ENCODE results near the gene KAZALD1.
A peak's percentile ranks its signal among the peaks of the same experiment; 100 is the strongest.

Gene KAZALD1

GRCh38 chr10:101047961-101048892 lies 13.6 kb upstream of the KAZALD1 start:
- DNase-seq, result peak; percentile 71

DNA sequence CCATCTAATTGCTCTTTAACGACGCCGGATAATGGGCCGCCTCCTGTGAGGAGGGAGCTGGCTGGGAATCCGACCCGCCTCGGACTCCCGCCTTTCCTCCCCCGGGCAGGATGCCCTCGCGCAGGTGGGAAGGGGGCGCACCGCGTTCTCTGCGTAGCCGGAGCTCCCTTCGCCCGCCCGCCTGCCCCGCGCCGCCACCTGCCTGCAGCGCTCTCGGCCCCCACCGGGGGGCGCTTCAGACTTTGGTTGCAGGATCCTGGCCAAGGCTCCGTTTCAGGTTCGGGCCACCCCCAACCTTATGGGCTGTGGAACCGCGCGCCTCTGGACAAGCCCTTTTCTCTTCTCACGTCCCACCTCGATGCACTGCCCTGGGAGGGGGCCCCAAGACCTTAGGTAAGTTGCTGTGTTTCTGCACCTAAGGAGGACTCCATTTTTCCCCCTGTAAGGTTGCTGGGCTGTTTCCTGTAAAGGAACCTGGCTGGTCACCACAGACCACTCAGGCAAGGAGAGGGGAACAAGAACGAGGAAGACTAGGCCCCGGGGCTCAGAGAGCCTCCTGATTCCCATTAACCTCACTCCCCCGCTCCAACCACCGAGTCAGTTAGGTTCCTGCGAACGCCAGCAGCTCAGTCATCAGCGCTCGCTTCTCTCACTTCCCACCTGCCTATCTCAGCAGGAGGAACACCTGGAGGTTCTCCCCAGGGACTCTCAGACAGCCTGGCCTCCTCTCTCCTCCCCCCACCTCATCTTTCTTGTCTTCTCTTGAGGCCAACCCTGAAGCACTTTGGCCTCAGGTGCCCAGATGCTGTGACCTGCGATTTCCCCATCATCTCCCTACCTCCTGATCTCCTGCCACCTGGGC lies 11.3 kb upstream of the KAZALD1 start:
- DNase-seq, result peak; percentile 66

- DNase-seq, result no peak
These were observed 9.5 kb upstream of the KAZALD1 start for GRCh38 chr10:101052285-101052684.

DNA sequence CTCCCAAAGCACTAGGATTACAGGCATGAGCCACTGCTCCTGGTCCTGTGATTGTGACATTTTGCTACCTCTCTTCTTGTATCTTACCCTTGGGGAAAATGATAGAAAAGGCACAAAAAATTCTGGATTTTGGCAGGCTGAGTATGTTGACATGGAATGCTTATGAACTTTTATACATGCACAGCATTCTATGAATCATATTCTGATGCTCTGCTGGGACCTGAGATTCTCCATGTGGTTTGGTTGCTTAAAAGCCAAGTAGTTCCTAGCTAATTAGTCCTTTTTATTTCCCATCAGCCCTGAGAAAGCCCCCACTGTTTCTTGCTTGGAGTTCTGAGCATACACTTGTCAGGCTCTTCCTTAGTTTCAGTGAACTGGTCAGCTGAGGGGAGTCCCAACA lies 8.3 kb upstream of the KAZALD1 start:
- DNase-seq, result no peak

GRCh38 chr10:101054351-101054750 lies 7.4 kb upstream of the KAZALD1 start:
- DNase-seq, result no peak

DNA sequence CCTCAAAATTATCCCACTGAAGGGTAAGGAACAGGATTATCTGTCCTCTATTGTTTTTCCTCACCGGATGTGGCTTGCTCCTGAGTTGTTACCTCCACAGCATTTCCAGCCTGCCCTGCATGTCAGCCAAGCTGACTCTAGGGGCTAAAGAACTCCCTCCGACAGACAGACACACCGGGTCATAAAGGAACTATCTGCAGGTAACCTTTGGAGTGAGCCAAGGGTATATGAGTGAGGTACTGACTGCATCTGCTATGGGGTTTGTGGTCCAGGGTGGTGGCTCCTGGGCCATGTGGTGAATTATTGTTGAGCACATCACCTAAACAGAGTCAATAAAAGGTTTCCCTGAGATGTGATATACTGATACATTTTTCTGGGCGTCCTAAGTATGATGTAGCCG lies 6.9 kb upstream of the KAZALD1 start:
- no peak for DNase-seq

GRCh38 chr10:101055411-101055810 lies 6.4 kb upstream of the KAZALD1 start:
- DNase-seq, result no peak

DNA sequence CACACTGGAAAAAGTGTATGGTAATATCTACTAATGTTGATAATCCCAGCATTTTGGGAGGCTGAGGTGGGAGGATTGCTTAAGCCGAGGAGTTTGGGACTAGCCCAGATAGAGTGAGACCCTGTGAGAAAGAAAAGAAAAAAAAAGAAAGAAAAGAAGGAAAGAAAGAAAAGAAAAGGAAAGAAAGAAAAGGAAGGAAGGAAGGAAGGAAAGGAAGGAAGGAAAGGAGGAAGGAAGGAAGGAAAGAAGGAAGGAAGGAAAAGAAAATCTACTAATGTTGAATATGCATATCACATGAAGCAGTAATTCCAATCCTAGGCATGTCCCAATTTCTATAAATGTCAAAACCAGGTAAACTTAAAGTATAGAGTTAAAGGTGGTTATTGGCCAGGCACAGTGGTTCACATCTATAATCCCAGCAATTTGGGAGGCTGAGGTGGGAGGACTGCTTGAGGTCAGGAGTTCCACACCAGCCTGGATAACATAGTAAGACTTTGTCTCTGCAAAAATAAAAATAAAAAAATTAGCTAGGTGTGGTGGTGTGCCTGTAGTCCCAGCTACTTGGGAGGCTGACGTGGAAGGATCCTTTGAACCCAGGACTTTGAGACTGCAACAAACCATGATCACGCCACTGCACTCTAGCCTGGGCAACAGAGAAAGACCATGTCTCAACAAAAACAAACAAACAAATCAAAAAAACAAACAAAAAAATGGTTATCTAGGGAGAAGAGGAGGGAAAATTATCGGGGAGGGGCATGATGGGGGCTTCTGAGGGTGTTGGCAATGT lies 5.2 kb upstream of the KAZALD1 start:
- no peak for DNase-seq

GRCh38 chr10:101060036-101060950 lies 1.5 kb upstream of the KAZALD1 start:
- DNase-seq, result peak; percentile 89

- DNase-seq, result peak; percentile 88
These were observed 702 bp upstream of the KAZALD1 start for GRCh38 chr10:101060951-101061623.

DNA sequence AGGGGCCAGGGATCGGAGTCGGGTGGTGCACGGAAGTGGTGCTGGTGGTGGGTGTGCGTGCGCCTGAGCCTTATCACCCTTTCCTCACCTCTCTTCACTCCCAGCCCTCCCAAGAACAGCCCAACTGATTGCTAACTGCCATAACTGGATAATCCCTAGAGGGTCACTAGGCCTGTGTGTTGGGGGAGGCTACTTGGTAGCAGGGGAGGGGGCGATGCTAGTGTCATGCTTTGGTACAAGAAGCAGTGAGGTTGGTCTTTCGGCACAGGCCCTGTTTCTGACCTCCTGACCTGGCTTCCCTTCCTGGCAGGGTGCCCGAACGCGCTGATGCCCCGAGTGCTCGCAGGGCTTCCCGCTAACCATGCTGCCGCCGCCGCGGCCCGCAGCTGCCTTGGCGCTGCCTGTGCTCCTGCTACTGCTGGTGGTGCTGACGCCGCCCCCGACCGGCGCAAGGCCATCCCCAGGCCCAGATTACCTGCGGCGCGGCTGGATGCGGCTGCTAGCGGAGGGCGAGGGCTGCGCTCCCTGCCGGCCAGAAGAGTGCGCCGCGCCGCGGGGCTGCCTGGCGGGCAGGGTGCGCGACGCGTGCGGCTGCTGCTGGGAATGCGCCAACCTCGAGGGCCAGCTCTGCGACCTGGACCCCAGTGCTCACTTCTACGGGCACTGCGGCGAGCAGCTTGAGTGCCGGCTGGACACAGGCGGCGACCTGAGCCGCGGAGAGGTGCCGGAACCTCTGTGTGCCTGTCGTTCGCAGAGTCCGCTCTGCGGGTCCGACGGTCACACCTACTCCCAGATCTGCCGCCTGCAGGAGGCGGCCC lies 652 bp downstream of the KAZALD1 start:
- peak; percentile 47 for DNase-seq

DNA sequence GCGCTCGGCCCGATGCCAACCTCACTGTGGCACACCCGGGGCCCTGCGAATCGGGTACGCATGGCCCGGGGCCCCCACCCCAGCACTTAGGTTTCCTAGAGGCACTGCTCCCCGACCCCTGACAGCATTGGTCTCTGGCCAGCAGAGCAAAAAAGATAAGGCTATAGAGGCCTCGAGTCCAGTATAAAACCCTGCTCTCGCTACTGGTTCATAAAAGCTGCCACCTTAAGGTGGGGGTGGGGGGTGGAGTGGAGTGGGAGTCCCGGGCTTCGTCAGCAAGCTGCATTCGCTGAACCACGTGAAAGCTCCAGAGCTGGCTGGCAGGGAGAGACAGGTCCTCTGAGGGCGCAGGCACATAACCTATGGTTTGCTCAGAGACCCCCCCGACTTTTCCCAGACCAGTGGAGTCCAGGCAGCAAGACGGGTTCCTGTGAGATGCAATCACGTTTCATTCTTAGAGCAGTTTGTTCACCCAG lies 1.3 kb downstream of the KAZALD1 start:
- DNase-seq, result no peak

GRCh38 chr10:101063548-101064414 lies 2.0 kb downstream of the KAZALD1 start:
- no peak for DNase-seq

DNA sequence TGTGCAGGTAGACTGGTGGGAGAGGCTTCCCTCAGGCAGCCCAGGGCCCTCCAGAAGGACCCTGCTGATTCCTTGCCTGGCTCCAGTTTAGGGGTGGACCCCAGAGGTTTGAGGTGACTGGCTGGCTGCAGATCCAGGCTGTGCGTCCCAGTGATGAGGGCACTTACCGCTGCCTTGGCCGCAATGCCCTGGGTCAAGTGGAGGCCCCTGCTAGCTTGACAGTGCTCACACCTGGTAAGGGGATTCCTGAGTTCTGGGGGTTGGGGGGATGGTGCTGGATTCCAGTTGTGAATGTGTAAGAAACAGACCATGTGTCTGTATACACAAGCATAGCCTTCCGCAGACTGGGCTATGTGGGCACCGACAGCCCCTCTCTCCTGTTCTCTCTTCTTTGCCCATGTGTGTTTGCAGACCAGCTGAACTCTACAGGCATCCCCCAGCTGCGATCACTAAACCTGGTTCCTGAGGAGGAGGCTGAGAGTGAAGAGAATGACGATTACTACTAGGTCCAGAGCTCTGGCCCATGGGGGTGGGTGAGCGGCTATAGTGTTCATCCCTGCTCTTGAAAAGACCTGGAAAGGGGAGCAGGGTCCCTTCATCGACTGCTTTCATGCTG lies 2.7 kb downstream of the KAZALD1 start:
- no peak for DNase-seq

DNA sequence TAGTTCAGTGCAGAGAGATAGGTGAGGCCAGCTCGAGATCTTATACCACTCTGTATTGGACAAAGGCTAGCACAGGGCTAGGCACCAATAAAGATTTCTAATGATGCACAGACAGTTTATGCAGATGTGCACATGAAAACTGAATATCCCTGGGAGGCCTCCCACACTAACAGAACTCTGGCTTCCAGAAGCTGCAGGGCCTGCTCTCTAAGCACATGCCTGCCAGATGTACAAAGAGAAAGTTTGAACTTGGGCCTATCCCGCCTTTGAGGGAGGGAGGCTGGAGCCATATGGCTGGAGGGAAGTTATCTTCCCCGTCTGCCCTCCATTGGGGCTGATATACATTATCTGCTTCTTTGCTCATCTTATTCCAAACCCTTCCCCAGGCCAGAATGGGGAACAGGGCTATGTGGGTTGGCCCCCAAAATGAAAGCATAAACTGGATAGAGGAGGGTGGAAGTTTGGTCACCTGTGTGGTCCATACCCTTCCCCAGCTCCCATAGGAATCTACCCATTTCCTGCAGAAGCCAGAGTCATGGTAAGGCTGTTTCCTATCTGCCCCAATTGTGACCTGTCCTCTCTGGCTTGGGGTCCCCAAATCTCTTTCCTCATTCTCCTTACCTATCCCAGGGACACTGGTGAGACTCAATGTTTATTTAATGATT lies 3.8 kb downstream of the KAZALD1 start:
- DNase-seq, result no peak

DNA sequence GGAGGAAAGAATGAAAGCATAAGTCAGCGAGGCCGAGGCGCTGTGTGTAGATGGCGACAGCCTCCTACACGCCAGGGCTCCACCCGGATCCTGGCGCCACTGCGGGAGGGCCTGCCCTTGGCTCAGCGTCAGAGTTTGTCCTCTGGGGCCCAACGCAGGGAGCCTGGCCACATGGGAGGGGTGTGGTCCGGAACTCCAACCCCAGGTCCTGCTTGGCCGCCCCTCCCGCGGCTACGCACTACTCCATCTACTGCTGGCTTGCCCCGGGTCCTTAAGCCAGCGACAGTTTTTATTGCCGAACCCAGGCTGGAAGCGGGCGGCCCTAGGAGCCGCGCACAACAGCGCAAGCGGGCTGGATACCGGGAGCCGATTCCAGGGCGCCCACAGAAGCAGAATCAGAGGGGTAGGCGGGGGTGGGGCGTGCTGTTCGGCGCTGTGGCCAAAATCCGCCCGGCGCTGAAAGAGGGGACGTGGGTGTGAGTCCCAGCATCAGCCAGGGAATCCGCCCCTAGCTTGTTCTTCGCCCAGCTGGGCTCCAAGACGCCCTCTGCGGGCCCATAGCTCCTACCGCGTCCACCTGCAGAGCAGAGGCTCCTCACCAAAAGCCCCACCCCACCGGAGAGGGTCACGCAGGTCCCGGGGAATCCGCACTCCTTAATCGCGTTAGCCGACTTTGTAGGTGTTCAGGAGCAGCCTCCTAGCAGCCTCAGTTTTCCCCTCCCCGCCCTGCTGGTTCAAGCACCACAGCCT lies 4.5 kb downstream of the KAZALD1 start:
- peak; percentile 26 for DNase-seq

GRCh38 chr10:101066896-101067355 lies 5.1 kb downstream of the KAZALD1 start:
- no peak for DNase-seq
